GM23248 (cell line): ENCODE data around the gene BST2.

ENCODE experiments used
- EZH2 ChIP-seq: fragments of 200-600 bp; sonication (generic); IDR thresholded peaks from 2 replicates; pipeline ENCODE4 v1.6.1; 2018; ENCODE audit warnings: antibody characterized with exemption, mild to moderate bottlenecking; ENCODE audit not compliant: insufficient read depth, poor library complexity, severe bottlenecking
- EZH2phosphoT487 ChIP-seq: fragments of 200-600 bp; sonication (generic); IDR thresholded peaks from 2 replicates; pipeline ENCODE4 v1.6.1; 2018; ENCODE audit warnings: antibody characterized with exemption, moderate library complexity, mild to moderate bottlenecking, low read depth; ENCODE audit not compliant: insufficient read depth

DNA sequence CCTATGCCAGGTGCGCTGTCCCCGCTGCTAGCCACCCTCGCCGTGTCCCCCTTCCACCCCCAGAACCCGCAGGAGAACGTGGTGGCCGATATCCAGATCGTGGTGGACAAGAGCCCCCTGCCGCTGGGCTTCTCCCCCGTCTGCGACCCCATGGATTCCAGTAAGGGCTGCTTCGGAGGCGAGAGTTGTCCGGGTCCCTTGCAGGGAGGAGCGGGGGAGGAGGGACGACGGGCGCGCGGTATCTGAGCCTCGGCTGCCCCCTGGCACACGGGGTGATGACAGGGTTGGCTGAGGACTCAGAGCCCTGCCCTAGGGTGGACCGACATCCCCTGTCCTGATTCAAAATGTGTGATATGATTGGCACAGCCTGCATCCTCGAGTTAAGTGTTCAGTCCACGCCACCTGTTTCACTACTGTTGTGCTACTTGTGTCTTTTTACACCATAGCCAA is 15.1 kb upstream of the BST2 start:
- TF ChIP-seq EZH2phosphoT487 (no peak), EZH2 (no peak)
